Mesendoderm (in vitro differentiated cells): ENCODE results near the gene HBEGF.

Source experiments
- DNase-seq: peaks from one replicate; pipeline ENCODE4 v3.0.0; 2013
- H2AK5ac ChIP-seq: 2 replicates; pipeline ENCODE4 v1.6.1; 2013; ENCODE audit warnings: low read length, inconsistent platforms
- H2BK120ac ChIP-seq: 2 replicates; pipeline ENCODE4 v1.6.1; 2013; ENCODE audit warnings: low read depth, mild to moderate bottlenecking, low read length, moderate library complexity, mixed read lengths
- H2BK15ac ChIP-seq: replicated peaks from 2 replicates; pipeline ENCODE4 v1.6.1; 2013; ENCODE audit warnings: low read depth, mild to moderate bottlenecking, moderate library complexity
- H2BK5ac ChIP-seq: 2 replicates; pipeline ENCODE4 v1.6.1; 2013; ENCODE audit warnings: low read length, inconsistent platforms
- H3K18ac ChIP-seq: 2 replicates; pipeline ENCODE4 v1.6.1; 2013; ENCODE audit warnings: mild to moderate bottlenecking, low read length, mixed read lengths
- H3K23ac ChIP-seq: one replicate; pipeline ENCODE4 v1.6.1; 2013; ENCODE audit warnings: low read length
- H3K27ac ChIP-seq: 2 replicates; pipeline ENCODE4 v1.5.1; 2013; ENCODE audit warnings: low read depth, mild to moderate bottlenecking, inconsistent platforms, low read length, moderate library complexity
- H3K27me3 ChIP-seq: 2 replicates; pipeline ENCODE4 v1.6.1; 2013; ENCODE audit warnings: low read length, control low read depth, mild to moderate bottlenecking, inconsistent platforms; ENCODE audit not compliant: insufficient read depth, poor library complexity
- H3K36me3 ChIP-seq: 2 replicates; pipeline ENCODE4 v1.6.1; 2013; ENCODE audit warnings: low read length, inconsistent platforms; ENCODE audit not compliant: control insufficient read depth, insufficient read depth
- H3K4ac ChIP-seq: one replicate; pipeline ENCODE4 v1.6.1; 2013; ENCODE audit warnings: low read depth, mild to moderate bottlenecking, low read length, moderate library complexity
- H3K4me1 ChIP-seq: 2 replicates; pipeline ENCODE4 v1.6.1; 2013; ENCODE audit warnings: low read depth, low read length, inconsistent platforms; ENCODE audit not compliant: control insufficient read depth
- H3K4me2 ChIP-seq: 2 replicates; pipeline ENCODE4 v1.6.1; 2013; ENCODE audit warnings: low read length
- H3K4me3 ChIP-seq: 2 replicates; pipeline ENCODE4 v1.5.1; 2013; ENCODE audit warnings: mild to moderate bottlenecking, low read length
- H3K56ac ChIP-seq: one replicate; pipeline ENCODE4 v1.6.1; 2013; ENCODE audit warnings: low read length
- H3K79me1 ChIP-seq: 2 replicates; pipeline ENCODE4 v1.6.1; 2013; ENCODE audit warnings: low read length, inconsistent platforms
- H3K79me2 ChIP-seq: 2 replicates; pipeline ENCODE4 v1.6.1; 2013; ENCODE audit warnings: mild to moderate bottlenecking, low read length; ENCODE audit not compliant: control insufficient read depth, insufficient read depth
- H3K9ac ChIP-seq: 2 replicates; pipeline ENCODE4 v1.6.1; 2013; ENCODE audit warnings: low read length, inconsistent platforms
- H4K5ac ChIP-seq: one replicate; pipeline ENCODE4 v1.6.1; 2013; ENCODE audit warnings: low read length
- H4K8ac ChIP-seq: one replicate; pipeline ENCODE4 v1.6.1; 2013; ENCODE audit warnings: low read depth, mild to moderate bottlenecking, control low read depth, low read length, moderate library complexity
- WGBS: extraction: QIAGEN DNeasy Blood & Tissue Kit; methylation state at CpG from one replicate; pipeline ENCODE4 v1.1.7; 2013; ENCODE audit warnings: low lambda C conversion rate, missing lambda C conversion rate; ENCODE audit not compliant: insufficient coverage; ENCODE audit errors: extremely low coverage; 5-methylcytosine and 5-hydroxymethylcytosine counted together

The HBEGF gene

DNA sequence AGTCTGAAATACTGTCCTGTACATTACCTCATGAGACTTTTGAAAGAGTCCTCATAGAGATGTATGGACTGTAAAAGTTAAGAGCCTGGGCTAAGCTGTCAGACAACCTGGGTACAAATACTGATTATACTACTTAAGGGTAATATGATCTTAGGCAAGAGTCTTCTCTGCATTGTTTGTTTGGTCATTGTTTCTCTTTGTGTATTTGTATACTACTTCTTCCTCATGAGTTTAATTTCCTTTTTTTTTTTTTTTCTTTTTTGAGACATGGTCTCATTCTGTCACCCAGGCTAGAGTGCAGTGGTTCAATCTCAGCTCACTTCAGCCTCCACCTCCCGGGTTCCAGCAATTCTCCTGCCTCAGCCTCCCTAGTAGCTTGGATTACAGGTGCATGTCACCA, 40.9 kb downstream of the HBEGF start:
- H3K56ac ChIP-seq = no peak overlapping the region

DNA sequence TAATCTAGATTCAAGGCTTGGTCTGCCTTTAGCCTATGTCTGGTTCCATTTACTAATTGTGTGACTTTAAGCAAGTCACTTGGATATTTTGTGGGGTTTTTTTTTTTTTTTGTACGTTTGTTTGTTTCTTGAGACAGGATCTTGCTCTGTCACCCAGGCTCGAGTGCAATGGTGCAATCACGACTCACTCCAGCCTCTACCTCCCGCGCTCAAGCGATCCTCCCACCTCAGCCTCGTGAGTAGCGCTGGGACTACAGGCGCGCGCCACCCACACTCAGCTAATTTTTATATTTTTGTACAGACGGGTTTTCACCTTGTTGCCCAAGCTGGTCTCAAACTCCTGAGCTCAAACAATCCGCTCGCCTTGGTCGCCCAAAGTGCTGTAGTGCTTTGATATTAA, 42.4 kb downstream of the HBEGF start:
- Histone ChIP-seq H2BK15ac (no peak overlapping the region), H3K4me3 (no peak overlapping the region), H3K79me1 (peaks cover 2% of the 10 kb centered on the region)

More for the DNA sequence above, 40.9 kb downstream of the HBEGF start:
- Histone ChIP-seq H2BK120ac (no peak overlapping the region), H2AK5ac (no peak overlapping the region), H4K5ac (no peak overlapping the region), H2BK5ac (no peak overlapping the region), H3K18ac (no peak overlapping the region), H3K9ac (no peak overlapping the region), H3K4me1 (no peaks in the 10 kb centered on the region), H3K4ac (no peak overlapping the region), H3K4me3 (no peak overlapping the region), H3K23ac (no peak overlapping the region), H4K8ac (no peak overlapping the region), H3K36me3 (no peaks in the 10 kb centered on the region), H3K4me2 (no peak overlapping the region), H3K27me3 (no peaks in the 10 kb centered on the region), H3K79me1 (peaks cover 2% of the 10 kb centered on the region), H3K27ac (no peak overlapping the region), H2BK15ac (no peak overlapping the region), H3K79me2 (peaks cover 15% of the 10 kb centered on the region)
- WGBS = no CpG with 5 or more reads among the region's 1 CpG
- no peak for DNase-seq

DNA sequence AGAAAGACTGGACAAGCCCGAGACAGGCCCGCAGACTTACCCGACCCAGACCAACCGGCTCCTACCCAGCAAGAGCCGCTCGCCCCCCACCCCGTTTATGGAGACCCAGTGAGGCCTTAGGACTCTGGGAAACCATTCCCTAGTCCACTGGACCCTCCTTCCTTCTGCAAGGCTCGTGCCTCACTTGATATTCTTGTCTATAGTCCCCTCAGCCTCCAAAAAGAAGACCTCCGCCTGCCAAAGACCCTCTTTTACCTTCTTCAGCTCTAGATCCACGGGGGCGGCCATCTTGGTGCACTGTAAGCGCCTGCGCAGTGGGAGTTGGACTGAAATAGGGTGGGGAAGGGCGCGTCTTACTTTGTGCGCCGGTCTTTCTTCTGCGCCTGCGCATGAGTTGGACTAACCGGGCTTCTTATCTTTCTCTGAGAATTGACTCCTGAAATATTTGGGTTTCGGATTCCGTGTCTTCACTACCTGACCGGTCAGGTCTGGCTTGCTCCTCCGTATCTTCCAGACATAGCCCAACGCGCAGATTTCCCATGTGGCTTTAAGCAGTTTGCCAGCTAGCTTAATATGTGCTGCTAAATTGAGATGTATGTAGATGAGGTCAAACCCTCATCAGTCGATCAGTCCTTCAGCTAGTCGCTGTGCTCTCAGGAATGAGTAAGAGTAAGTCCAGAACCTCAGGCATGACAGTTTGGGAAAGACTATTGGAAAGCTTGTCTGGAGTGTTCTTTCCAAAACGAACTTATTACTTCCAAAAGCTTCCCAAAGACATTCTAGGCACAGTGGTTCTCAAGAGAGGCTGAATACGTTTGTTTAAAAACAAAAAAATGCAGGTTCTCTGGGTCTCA, 43.4 kb downstream of the HBEGF start, which contains the start of gene PFDN1:
TSS of gene PFDN1 (minus strand) at position 316 of the 854 bp plus-strand sequence. CDS start at position 288, 28 bp downstream.
- Histone ChIP-seq H3K4me2 (peak within 1 kb of the TSS; percentile 46), H3K36me3 (no peaks in the 10 kb centered on the region), H3K18ac (peak within 1 kb of the TSS; percentile 94), H2BK15ac (no peak within 1 kb of the TSS), H2BK5ac (no peak within 1 kb of the TSS), H4K5ac (peak within 1 kb of the TSS; percentile 59), H3K27ac (peak within 1 kb of the TSS; percentile 72), H3K27me3 (no peaks in the 10 kb centered on the region), H3K56ac (peak within 1 kb of the TSS; percentile 92), H3K4me3 (peak within 1 kb of the TSS; percentile 74), H3K4ac (peak within 1 kb of the TSS; percentile 85), H3K23ac (no peak within 1 kb of the TSS), H3K9ac (peak within 1 kb of the TSS; percentile 83), H3K79me2 (peaks cover 20% of the 10 kb centered on the region), H3K79me1 (peaks cover 2% of the 10 kb centered on the region), H2BK120ac (peak within 1 kb of the TSS; percentile 65), H2AK5ac (no peak within 1 kb of the TSS), H4K8ac (peak within 1 kb of the TSS; percentile 97), H3K4me1 (no peaks in the 10 kb centered on the region)
- no CpG with 5 or more reads among the region's 30 CpGs for WGBS
- peak; percentile 99 for DNase-seq

More for the DNA sequence above, 42.4 kb downstream of the HBEGF start:
- Histone ChIP-seq H3K79me2 (peaks cover 20% of the 10 kb centered on the region), H4K8ac (no peak overlapping the region), H3K36me3 (no peaks in the 10 kb centered on the region), H4K5ac (no peak overlapping the region), H3K9ac (no peak overlapping the region), H3K4me1 (no peaks in the 10 kb centered on the region), H3K23ac (no peak overlapping the region), H3K27ac (no peak overlapping the region), H2BK120ac (no peak overlapping the region), H3K27me3 (no peaks in the 10 kb centered on the region), H3K18ac (no peak overlapping the region), H3K4ac (no peak overlapping the region), H2AK5ac (no peak overlapping the region), H3K56ac (no peak overlapping the region), H3K4me2 (no peak overlapping the region), H2BK5ac (no peak overlapping the region)
- WGBS = no CpG with 5 or more reads among the region's 15 CpGs
- no peak for DNase-seq

DNA sequence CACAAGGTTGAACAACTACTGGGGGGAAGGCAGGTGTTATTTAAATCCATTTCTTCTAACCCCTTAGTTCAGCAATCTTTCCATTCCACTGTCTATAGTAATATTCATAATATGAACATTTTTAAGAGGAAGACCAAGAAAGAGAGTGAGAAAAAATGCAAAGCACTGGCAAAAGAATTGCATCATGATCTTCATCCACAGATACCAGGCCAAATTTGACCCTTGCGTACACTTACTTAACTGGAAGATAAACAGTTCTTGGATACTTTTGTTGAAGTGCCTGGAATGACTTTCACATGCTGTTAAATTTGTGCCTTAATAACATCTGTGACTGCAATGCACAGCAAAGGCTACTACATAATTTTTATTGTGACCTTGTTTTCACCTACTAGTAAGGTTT, 45.3 kb downstream of the HBEGF start:
- Histone ChIP-seq H3K18ac (no peak overlapping the region), H3K79me1 (peaks cover 4% of the 10 kb centered on the region), H2BK120ac (no peak overlapping the region), H3K56ac (no peak overlapping the region), H3K4me2 (no peak overlapping the region), H4K8ac (no peak overlapping the region), H3K9ac (no peak overlapping the region), H3K4me3 (no peak overlapping the region), H3K23ac (no peak overlapping the region), H2BK15ac (no peak overlapping the region), H3K4ac (no peak overlapping the region), H4K5ac (no peak overlapping the region), H3K79me2 (peaks cover 30% of the 10 kb centered on the region), H3K27ac (no peak overlapping the region), H3K27me3 (no peaks in the 10 kb centered on the region), H2AK5ac (no peak overlapping the region), H2BK5ac (no peak overlapping the region), H3K36me3 (no peaks in the 10 kb centered on the region), H3K4me1 (no peaks in the 10 kb centered on the region)
- no CpG with 5 or more reads among the region's 1 CpG for WGBS
- no peak for DNase-seq

DNA sequence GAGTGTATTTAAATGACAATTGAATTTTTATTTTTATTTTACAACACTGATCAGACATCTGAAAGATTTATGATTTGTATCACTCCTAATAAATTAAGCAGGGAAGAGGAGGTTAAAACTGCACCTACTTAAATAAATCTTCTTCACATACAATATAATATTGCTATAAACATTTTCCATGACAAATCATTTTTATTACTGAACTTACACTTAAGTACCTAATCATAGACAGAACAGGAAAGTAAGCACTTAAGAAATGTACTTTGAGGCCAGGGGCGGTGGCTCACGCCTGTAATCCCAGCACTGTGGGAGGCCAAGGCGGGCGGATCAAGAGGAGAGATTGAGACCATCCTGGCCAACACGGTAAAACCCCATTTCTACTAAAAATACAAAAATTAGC, 47.3 kb downstream of the HBEGF start:
- WGBS = no CpG with 5 or more reads among the region's 5 CpGs
- H3K79me1 ChIP-seq = peaks cover 5% of the 10 kb centered on the region
- no peak overlapping the region for H2BK15ac ChIP-seq
- no peak overlapping the region for H2BK120ac ChIP-seq
- no peak overlapping the region for H4K5ac ChIP-seq
- no peak for DNase-seq
- H3K4me1 ChIP-seq = no peaks in the 10 kb centered on the region
- no peak overlapping the region for H2BK5ac ChIP-seq
- no peak overlapping the region for H3K23ac ChIP-seq
- no peak overlapping the region for H3K4me2 ChIP-seq
- no peak overlapping the region for H3K4ac ChIP-seq
- no peak overlapping the region for H3K56ac ChIP-seq
- no peak overlapping the region for H3K4me3 ChIP-seq
- no peak overlapping the region for H4K8ac ChIP-seq
- H3K27ac ChIP-seq = peak overlapping the region; percentile 66
- no peak overlapping the region for H2AK5ac ChIP-seq
- H3K9ac ChIP-seq = no peak overlapping the region
- no peak overlapping the region for H3K18ac ChIP-seq
- H3K27me3 ChIP-seq = no peaks in the 10 kb centered on the region
- H3K79me2 ChIP-seq = peaks cover 33% of the 10 kb centered on the region
- no peaks in the 10 kb centered on the region for H3K36me3 ChIP-seq
